HepG2 (cell line): Measurements from ENCODE around the gene PTGIS.

Experiments
- EP300 ChIP-seq, 3 experiments: sonication (generic) in 1 of 3; formaldehyde crosslinking in 1 of 3; IDR thresholded peaks; 2 replicates each; pipeline versions ENCODE4 v1.5.1 to v1.6.1; 2011 to 2020; ENCODE audit warnings: low read depth in 2 of 3, low read length in 2 of 3, borderline replicate concordance in 1 of 3, improper control_type of control experiment in 1 of 3, mild to moderate bottlenecking in 1 of 3, missing genetic modification reagents in 1 of 3, moderate library complexity in 1 of 3
- HOXA7 ChIP-seq: sonication (generic); formaldehyde crosslinking; IDR thresholded peaks from 2 replicates; pipeline ENCODE4 v1.8.1; 2022; ENCODE audit warnings: mild to moderate bottlenecking, missing genetic modification reagents, moderate library complexity
- PBX3 ChIP-seq: sonication (generic); formaldehyde crosslinking; IDR thresholded peaks from 2 replicates; pipeline ENCODE4 v1.8.1; 2023; ENCODE audit warnings: missing genetic modification reagents, inconsistent platforms, borderline replicate concordance
- REST ChIP-seq, 2 experiments: IDR thresholded peaks; 2 replicates each; pipeline ENCODE4 v1.6.1; 2011 to 2012; ENCODE audit warnings: low read length in 2 of 2, borderline replicate concordance in 1 of 2, low read depth in 1 of 2, mild to moderate bottlenecking in 1 of 2, moderate library complexity in 1 of 2
- ZBTB33 ChIP-seq: sonication (generic); formaldehyde crosslinking; IDR thresholded peaks from 2 replicates; pipeline ENCODE4 v1.4.0; 2020; ENCODE audit warnings: missing genetic modification reagents
- ZSCAN5A ChIP-seq: sonication (generic); formaldehyde crosslinking; IDR thresholded peaks from 2 replicates; pipeline ENCODE4 v1.8.0; 2022; ENCODE audit warnings: mild to moderate bottlenecking, missing genetic modification reagents, borderline replicate concordance

GRCh38 chr20:49519212-49519712 lies 48.7 kb downstream of the PTGIS start:
- TF ChIP-seq ZSCAN5A (no peak), ZBTB33 (CRISPR knock-in tag) (no peak), REST (IDR thresholded peaks at IDR 0.05; ENCODE audit: borderline replicate concordance in 1 of 2, low read depth in 1 of 2, low read length in 2 of 2) (no peak), PBX3 (no peak), HOXA7 (CRISPR knock-in tag) (no peak), EP300 (IDR thresholded peaks at IDR 0.05; ENCODE audit: low read depth in 2 of 2, low read length in 2 of 2) (no peak), EP300 (CRISPR knock-in tag; IDR thresholded peaks at IDR 0.05; ENCODE audit: borderline replicate concordance) (no peak)
